ENCODE measurements around the gene ARHGEF33.

GRCh38 chr2:38957972-38958371, 68.3 kb downstream of the ARHGEF33 start:
- TF ChIP-seq, protein P1, sequence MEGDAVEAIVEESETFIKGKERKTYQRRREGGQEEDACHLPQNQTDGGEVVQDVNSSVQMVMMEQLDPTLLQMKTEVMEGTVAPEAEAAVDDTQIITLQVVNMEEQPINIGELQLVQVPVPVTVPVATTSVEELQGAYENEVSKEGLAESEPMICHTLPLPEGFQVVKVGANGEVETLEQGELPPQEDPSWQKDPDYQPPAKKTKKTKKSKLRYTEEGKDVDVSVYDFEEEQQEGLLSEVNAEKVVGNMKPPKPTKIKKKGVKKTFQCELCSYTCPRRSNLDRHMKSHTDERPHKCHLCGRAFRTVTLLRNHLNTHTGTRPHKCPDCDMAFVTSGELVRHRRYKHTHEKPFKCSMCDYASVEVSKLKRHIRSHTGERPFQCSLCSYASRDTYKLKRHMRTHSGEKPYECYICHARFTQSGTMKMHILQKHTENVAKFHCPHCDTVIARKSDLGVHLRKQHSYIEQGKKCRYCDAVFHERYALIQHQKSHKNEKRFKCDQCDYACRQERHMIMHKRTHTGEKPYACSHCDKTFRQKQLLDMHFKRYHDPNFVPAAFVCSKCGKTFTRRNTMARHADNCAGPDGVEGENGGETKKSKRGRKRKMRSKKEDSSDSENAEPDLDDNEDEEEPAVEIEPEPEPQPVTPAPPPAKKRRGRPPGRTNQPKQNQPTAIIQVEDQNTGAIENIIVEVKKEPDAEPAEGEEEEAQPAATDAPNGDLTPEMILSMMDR (IDR thresholded peaks at IDR 0.05), result no peak
- TF ChIP-seq POLR2A (IDR thresholded peaks at IDR 0.05), result no peak

All from testis (tissue), 2 donors.